HepG2 (cell line): ENCODE data around the gene OPRPN. TPM values are rescaled to one million over a fixed set of nuclear protein-coding genes. Genes with fewer than 3 reads are reported as not detected.
A peak's percentile ranks its signal among the peaks of the same experiment; 100 is the strongest.

Experiments used
- ATAC-seq: fragments of 200-7000 bp; cut with Tn5 transposase; 3 replicates; pipeline ENCODE4 v1.9.1; 2020; ENCODE audit warnings: mild to moderate bottlenecking, moderate library complexity
- BruUV-seq: library from RNA; stranded (reverse); fragments of 400-500 nt; replicated peaks from 2 replicates; lab custom pipeline; 2021; lab: Mats Ljungman, UMichigan
- CTCF ChIA-PET: fragments of 300-600 bp; formaldehyde crosslinking; extraction: SDS; loops from one replicate; lab custom pipeline; 2021; ENCODE audit warnings: low total read pairs, inconsistent platforms, low intra/inter-chr PET ratio; lab: Yijun Ruan, JAX
- POLR2A ChIA-PET: fragments of 350-600 bp; sonication (Branson Sonifier 250); formaldehyde crosslinking; loops from one replicate; lab custom pipeline; 2020; ENCODE audit warnings: antibody characterized with exemption, inconsistent platforms; lab: Yijun Ruan, JAX
- DNase-seq: peaks from one replicate; pipeline ENCODE4 v3.0.0-alpha.2; 2015; ENCODE audit warnings: low spot score
- FAIRE-seq: peaks from 3 replicates; lab custom pipeline; 2011; peaks lifted over from hg19 to GRCh38; lab: Jason Lieb, UNC
- H2AFZ ChIP-seq: one replicate; pipeline ENCODE4 v1.6.1; 2011; ENCODE audit warnings: low read length, inconsistent platforms
- H3K27ac ChIP-seq: fragments of 300-600 bp; 3 replicates; pipeline ENCODE4 v1.8.0; 2011; ENCODE audit warnings: mixed run types, mild to moderate bottlenecking, mixed read lengths, low read length, inconsistent platforms; ENCODE audit not compliant: insufficient read depth; ENCODE audit errors: extremely low read length
- H3K27me3 ChIP-seq, 2 experiments: fragments of 200-600 bp in 1 of 2; 2 replicates in 1 of 2; 3 replicates in 1 of 2; pipeline versions ENCODE4 v1.6.0 to v1.8.0; 2011; ENCODE audit warnings: low read length in 2 of 2, mild to moderate bottlenecking in 2 of 2, moderate library complexity in 2 of 2, inconsistent platforms in 1 of 2; ENCODE audit not compliant: insufficient read depth in 2 of 2, control insufficient read depth in 1 of 2
- H3K36me3 ChIP-seq, 2 experiments: fragments of 200-600 bp in 1 of 2; replicated peaks in 1 of 2; 2 replicates in 1 of 2; 3 replicates in 1 of 2; pipeline versions ENCODE4 v1.5.1 to v1.8.0; 2011; ENCODE audit warnings: low read length in 2 of 2, inconsistent platforms in 1 of 2; ENCODE audit not compliant: insufficient read depth in 2 of 2, control insufficient read depth in 1 of 2
- H3K4me1 ChIP-seq: 2 replicates; pipeline ENCODE4 v1.5.1; 2012; ENCODE audit warnings: low read length, inconsistent platforms; ENCODE audit not compliant: insufficient read depth
- H3K4me2 ChIP-seq: 2 replicates; pipeline ENCODE4 v1.6.0; 2011; ENCODE audit warnings: low read depth, low read length, inconsistent platforms
- H3K4me3 ChIP-seq, 3 experiments: fragments of 200-600 bp in 1 of 3; sonication (generic), shearing (Covaris generic) in 1 of 3; replicated peaks in 1 of 3; 2 replicates each; pipeline ENCODE4 v1.5.1; 2011 to 2016; ENCODE audit warnings: low read length in 3 of 3, inconsistent platforms in 2 of 3, low read depth in 2 of 3, mild to moderate bottlenecking in 2 of 3, control low read depth in 1 of 3, mixed read lengths in 1 of 3; ENCODE audit not compliant: insufficient read depth in 1 of 3
- H3K79me2 ChIP-seq: one replicate; pipeline ENCODE4 v1.6.1; 2011; ENCODE audit warnings: low read length, inconsistent platforms; ENCODE audit not compliant: insufficient read depth
- H3K9ac ChIP-seq: 2 replicates; pipeline ENCODE4 v1.6.0; 2011; ENCODE audit warnings: mild to moderate bottlenecking, low read depth, low read length, inconsistent platforms; ENCODE audit not compliant: insufficient read depth
- H3K9me3 ChIP-seq: 2 replicates; pipeline ENCODE4 v1.5.1; 2012; ENCODE audit warnings: mild to moderate bottlenecking, low read length
- H4K20me1 ChIP-seq: 2 replicates; pipeline ENCODE4 v1.6.0; 2011; ENCODE audit warnings: inconsistent platforms, mild to moderate bottlenecking, low read length, moderate library complexity; ENCODE audit not compliant: insufficient read depth
- GLI4 ChIP-seq: sonication (generic); formaldehyde crosslinking; IDR thresholded peaks from 2 replicates; pipeline ENCODE4 v1.5.1; 2020; ENCODE audit warnings: missing genetic modification reagents, mild to moderate bottlenecking, moderate library complexity, borderline replicate concordance
- HNF1A ChIP-seq, 2 experiments: sonication (generic) in 1 of 2; formaldehyde crosslinking in 1 of 2; IDR thresholded peaks; 2 replicates each; pipeline versions ENCODE4 v1.4.0 to v1.6.1; 2016 to 2020; ENCODE audit warnings: borderline replicate concordance in 1 of 2, low read depth in 1 of 2, mild to moderate bottlenecking in 1 of 2, missing genetic modification reagents in 1 of 2
- KLF6 ChIP-seq: IDR thresholded peaks from 2 replicates; pipeline ENCODE4 v1.8.0; 2016; ENCODE audit warnings: missing biosample characterization, missing genetic modification reagents
- MAFK ChIP-seq, 2 experiments: IDR thresholded peaks in 1 of 2; conservative IDR thresholded peaks in 1 of 2; 2 replicates each; pipeline ENCODE4 v1.6.1; 2011; ENCODE audit warnings: improper control_type of control experiment in 2 of 2, low read length in 2 of 2
- RORA ChIP-seq: sonication (generic); formaldehyde crosslinking; IDR thresholded peaks from 2 replicates; pipeline ENCODE4 v1.5.0; 2020; ENCODE audit warnings: mild to moderate bottlenecking, missing genetic modification reagents, moderate library complexity
- SMARCC2 ChIP-seq: fragments of 450-650 bp; IDR thresholded peaks from 2 replicates; pipeline ENCODE4 v1.6.1; 2017; ENCODE audit warnings: antibody characterized with exemption, mild to moderate bottlenecking
- SNRNP70 ChIP-seq: fragments of 200-400 bp; formaldehyde crosslinking; IDR thresholded peaks from 2 replicates; pipeline ENCODE4 v1.6.1; 2017; ENCODE audit warnings: mild to moderate bottlenecking, low read depth, low read length, moderate library complexity
- XRCC5 ChIP-seq: fragments of 200-400 bp; formaldehyde crosslinking; optimal IDR thresholded peaks from 2 replicates; pipeline ENCODE3; 2017; ENCODE audit warnings: mild to moderate bottlenecking, low read length
- ZNF136 ChIP-seq: sonication (generic); formaldehyde crosslinking; IDR thresholded peaks from 2 replicates; pipeline ENCODE4 v1.8.1; 2022; ENCODE audit warnings: low read depth, mild to moderate bottlenecking, moderate library complexity, missing genetic modification reagents
- ZNF329 ChIP-seq: sonication (generic); formaldehyde crosslinking; IDR thresholded peaks from 2 replicates; pipeline ENCODE4 v1.9.0; 2021; ENCODE audit warnings: low read depth, mild to moderate bottlenecking, missing genetic modification reagents
- ZNF570 ChIP-seq: sonication (generic); formaldehyde crosslinking; IDR thresholded peaks from 2 replicates; pipeline ENCODE4 v1.4.0; 2020; ENCODE audit warnings: mild to moderate bottlenecking, missing genetic modification reagents, borderline replicate concordance
- ZNF589 ChIP-seq: sonication (generic); formaldehyde crosslinking; conservative IDR thresholded peaks from 2 replicates; pipeline ENCODE4 v1.8.0; 2022; ENCODE audit warnings: mild to moderate bottlenecking, moderate library complexity, missing genetic modification reagents
- ZNF614 ChIP-seq: IDR thresholded peaks from 2 replicates; pipeline ENCODE4 v1.6.1; 2018; ENCODE audit warnings: missing biosample characterization, missing genetic modification reagents, inconsistent platforms, borderline replicate concordance
- WGBS: methylation state at CpG from one replicate; pipeline ENCODE4 v1.1.6; 2017; ENCODE audit warnings: low lambda C conversion rate; 5-methylcytosine and 5-hydroxymethylcytosine counted together
- in situ Hi-C: cut with HindIII; loops from 2 replicates; pipeline ENCODE4 v1.10.0; 2017; ENCODE audit warnings: low pct_unique_long_range_greater_than_20kb; ENCODE audit not compliant: extremely low pct_ligation_motif_present
- intact Hi-C: fragments of 100-400 bp; cut with micrococcal nuclease; formaldehyde crosslinking; loops from one replicate; pipeline ENCODE4 v1.10.0; 2022; ENCODE audit not compliant: unreplicated experiment
- polyA plus RNA-seq, 8 experiments: library from polyadenylated mRNA; depleted of rRNA in 3 of 8; stranded (reverse) in 7 of 8; unstranded in 1 of 8; fragments of >200 nt; fragmentation: Illumina TruSeq in 4 of 8; extraction: Trizol in 4 of 8; gene quantifications; 2 replicates each; pipeline versions ENCODE4 v1.2.1 to v1.2.3, GENCODE V29; 2011 to 2016; ENCODE audit warnings: low read depth in 4 of 8, missing spikeins in 1 of 8, mixed read lengths in 1 of 8; ENCODE audit not compliant: insufficient read depth in 1 of 8
- total RNA-seq, 5 experiments: library from RNA; depleted of rRNA; stranded (reverse); fragments of >200 nt; fragmentation: Illumina TruSeq; extraction: Trizol; gene quantifications; 2 replicates each; pipeline ENCODE4 v1.2.3, GENCODE V29; 2016; ENCODE audit warnings: low read depth in 1 of 5

The OPRPN gene
- total and polyA plus RNA-seq, 2 of the 13 experiments (the other 11 are each of a cell fraction or from before 2014, with no cell fraction given) = not detected

DNA sequence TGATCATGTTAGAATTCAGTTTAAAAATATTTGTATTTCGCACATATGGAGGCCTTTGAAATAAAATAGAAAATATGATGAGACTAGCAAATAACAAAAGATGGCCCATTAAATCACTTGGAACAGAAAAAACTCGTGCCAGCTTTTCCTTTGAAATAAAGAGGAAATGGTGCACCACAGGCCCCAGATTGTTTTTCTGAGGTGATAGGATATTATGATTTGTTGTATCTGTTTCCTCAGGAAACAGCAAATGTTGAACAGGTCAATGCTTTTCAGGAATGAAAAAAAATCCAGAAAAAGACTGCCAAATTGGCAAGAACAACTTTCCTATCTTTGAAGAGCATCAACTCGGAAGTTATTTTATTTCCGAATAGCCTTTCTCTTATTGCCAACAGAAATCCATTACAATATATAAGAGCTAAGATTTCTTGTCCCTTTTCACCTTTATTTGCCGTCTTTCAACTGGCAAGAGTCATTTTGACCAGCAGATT is 15.0 kb upstream of the OPRPN start, which contains the start of gene SMR3B:
TSS of gene SMR3B (plus strand) at position 441 of the 491 bp plus-strand sequence. CDS start 1,380 bp downstream, outside the sequence.
- no peak within 1 kb of the TSS for H3K4me2 ChIP-seq
- FAIRE-seq = no peak
- H3K36me3 ChIP-seq = no peaks in the 10 kb centered on the region
- no peaks in the 10 kb centered on the region for H3K9me3 ChIP-seq
- DNase-seq = no peak
- intact Hi-C loops = no loop called here
- H3K9ac ChIP-seq = no peak within 1 kb of the TSS
- TF ChIP-seq MAFK (conservative IDR thresholded peaks at IDR 0.05 in 1 of 2, IDR thresholded peaks at IDR 0.05 in 1 of 2; ENCODE audit: low read length in 2 of 2) = 0 out of 4 replicates have a peak, but pooled peaks of 1 of the 2 experiments have one; percentile 4
- no peak for TF ChIP-seq KLF6 (CRISPR knock-in tag)
- no peak for TF ChIP-seq SNRNP70
- TF ChIP-seq RORA (CRISPR knock-in tag) = no peak
- no peak for TF ChIP-seq ZNF570 (CRISPR knock-in tag)
- TF ChIP-seq ZNF589 = no peak
- TF ChIP-seq GLI4 (CRISPR knock-in tag) = no peak
- TF ChIP-seq, all 625 proteins: peak for 1
- no peak within 1 kb of the TSS for H2AFZ ChIP-seq
- H3K4me3 ChIP-seq = no peak within 1 kb of the TSS
- H4K20me1 ChIP-seq = no peaks in the 10 kb centered on the region
- ChIA-PET POLR2A (no interaction called here), CTCF (no interaction called here)
- BruUV-seq = no TSS peak
- no peak for ATAC-seq
- no peaks in the 10 kb centered on the region for H3K79me2 ChIP-seq
- WGBS = 33% methylated on average over 5 of the region's 5 CpGs
- in situ Hi-C loops = no loop called here
- H3K4me1 ChIP-seq = no peaks in the 10 kb centered on the region
- H3K27ac ChIP-seq = no peak within 1 kb of the TSS
- H3K27me3 ChIP-seq = no peaks in the 10 kb centered on the region

- in situ Hi-C loops = no loop called here
- CTCF ChIA-PET = no interaction called here
- TF ChIP-seq ZNF614 (CRISPR knock-in tag) (no peak), ZNF329 (CRISPR knock-in tag) (no peak), ZNF136 (CRISPR knock-in tag) (no peak), HNF1A (IDR thresholded peaks at IDR 0.05; ENCODE audit: low read depth) (no peak), HNF1A (CRISPR knock-in tag; IDR thresholded peaks at IDR 0.05; ENCODE audit: borderline replicate concordance) (no peak), XRCC5 (no peak), SMARCC2 (no peak)
These were observed 5.5 kb upstream of the OPRPN start for GRCh38 chr4:70392057-70392776.

More at GRCh38 chr4:70392057-70392776, 5.5 kb upstream of the OPRPN start:
- H3K4me1 ChIP-seq = no peaks in the 10 kb centered on the region
- FAIRE-seq (no peak), DNase-seq (no peak), ATAC-seq (no peak)
- WGBS = 3% methylated on average over 2 of the region's 2 CpGs
- H3K36me3 ChIP-seq = no peaks in the 10 kb centered on the region
- intact Hi-C loops = no loop called here
- no peaks in the 10 kb centered on the region for H3K27me3 ChIP-seq
- H3K27ac ChIP-seq = no peak overlapping the region
- H3K4me3 ChIP-seq = no peak overlapping the region
- no TSS peak for BruUV-seq
- no peak overlapping the region for H3K4me2 ChIP-seq
- POLR2A ChIA-PET = no interaction called here
- H4K20me1 ChIP-seq = no peaks in the 10 kb centered on the region
- no peaks in the 10 kb centered on the region for H3K9me3 ChIP-seq
- H3K9ac ChIP-seq = no peak overlapping the region
- H3K79me2 ChIP-seq = no peaks in the 10 kb centered on the region
- H2AFZ ChIP-seq = no peak overlapping the region
